HCT116 (cell line): ENCODE measurements around the gene LAPTM4A. TPM values are rescaled to one million over a fixed set of nuclear protein-coding genes. Genes with fewer than 3 reads are reported as not detected.

Experiments
- ATAC-seq: fragments of 200-7000 bp; cut with Tn5 transposase; 2 replicates; pipeline ENCODE4 v1.9.1; 2020; ENCODE audit warnings: mild to moderate bottlenecking, moderate library complexity
- BruUV-seq: library from RNA; stranded (reverse); fragments of 400-500 nt; replicated peaks from 2 replicates; lab custom pipeline; 2021; lab: Mats Ljungman, UMichigan
- CTCF ChIA-PET: fragments of 300-600 bp; sonication (Branson Sonifier 250); formaldehyde crosslinking; loops from one replicate; lab custom pipeline; 2021; ENCODE audit warnings: antibody characterized with exemption; lab: Charles Lee
- POLR2A ChIA-PET: fragments of 300-600, 350-600 bp; sonication (Branson Sonifier 250); formaldehyde crosslinking; loops from one replicate; lab custom pipeline; 2021; ENCODE audit warnings: antibody characterized with exemption; lab: Charles Lee
- RAD21 ChIA-PET, 2 experiments: fragments of 300-600 bp; sonication (Branson Sonifier 250); formaldehyde crosslinking; loops; one replicate each; lab custom pipeline; 2023; ENCODE audit warnings: low total read pairs in 2 of 2; ENCODE audit not compliant: uncharacterized antibody in 2 of 2, unreplicated experiment in 2 of 2, low non-redundant PET in 1 of 2; lab: Charles Lee
- DNase-seq: peaks from one replicate; pipeline ENCODE4 v3.0.0-alpha.2; 2010; ENCODE audit warnings: low read depth, low spot score
- H2AFZ ChIP-seq: fragments of 200-600 bp; shearing (Covaris generic), sonication (generic); 2 replicates; pipeline ENCODE4 v1.6.1; 2017; ENCODE audit warnings: low read depth, mixed run types, mixed read lengths, antibody characterized with exemption, low read length; ENCODE audit not compliant: poor library complexity, severe bottlenecking
- H3K27ac ChIP-seq: 2 replicates; pipeline ENCODE4 v1.5.1; 2012; ENCODE audit warnings: low read depth, low read length
- H3K27me3 ChIP-seq: fragments of 200-600 bp; sonication (generic); 2 replicates; pipeline ENCODE4 v1.6.1; 2016; ENCODE audit warnings: mixed run types, low read length, mixed read lengths; ENCODE audit not compliant: insufficient read depth
- H3K36me3 ChIP-seq, 2 experiments: fragments of 200-500 bp in 1 of 2; fragments of 200-600 bp in 1 of 2; sonication (Bioruptor generic) in 1 of 2; sonication (generic) in 1 of 2; 2 replicates each; pipeline versions ENCODE4 v1.5.1 to v1.6.1; 2014 to 2016; ENCODE audit warnings: low read length in 2 of 2, inconsistent platforms in 1 of 2, mixed read lengths in 1 of 2, mixed run types in 1 of 2; ENCODE audit not compliant: insufficient read depth in 2 of 2, control insufficient read depth in 1 of 2
- H3K4me1 ChIP-seq, 2 experiments: fragments of 200-600 bp in 1 of 2; sonication (generic) in 1 of 2; 2 replicates each; pipeline versions ENCODE4 v1.5.1 to v1.6.1; 2012 to 2017; ENCODE audit warnings: low read length in 2 of 2, inconsistent platforms in 1 of 2, mild to moderate bottlenecking in 1 of 2, mixed read lengths in 1 of 2, mixed run types in 1 of 2, moderate library complexity in 1 of 2; ENCODE audit not compliant: insufficient read depth in 2 of 2, control insufficient read depth in 1 of 2
- H3K4me2 ChIP-seq: fragments of 200-600 bp; sonication (generic); 2 replicates; pipeline ENCODE4 v1.6.1; 2017; ENCODE audit warnings: mixed run types, low read length, mixed read lengths
- H3K4me3 ChIP-seq, 2 experiments: fragments of 200-600 bp in 1 of 2; sonication (generic) in 1 of 2; replicated peaks in 1 of 2; 2 replicates each; pipeline ENCODE4 v1.5.1; 2011 to 2016; ENCODE audit warnings: low read length in 2 of 2, control low read depth in 1 of 2, low read depth in 1 of 2, mild to moderate bottlenecking in 1 of 2, mixed read lengths in 1 of 2, mixed run types in 1 of 2
- H3K79me2 ChIP-seq: fragments of 200-600 bp; sonication (generic); 2 replicates; pipeline ENCODE4 v1.6.1; 2017; ENCODE audit warnings: mild to moderate bottlenecking, mixed run types, low read length, moderate library complexity, mixed read lengths; ENCODE audit not compliant: insufficient read depth
- H3K9ac ChIP-seq: fragments of 200-600 bp; sonication (generic); 2 replicates; pipeline ENCODE4 v1.6.1; 2016; ENCODE audit warnings: low read length, mixed read lengths
- H3K9me2 ChIP-seq: fragments of 200-600 bp; sonication (generic), shearing (Covaris generic); 2 replicates; pipeline ENCODE4 v1.6.1; 2017; ENCODE audit warnings: mixed run types, mild to moderate bottlenecking, moderate library complexity; ENCODE audit not compliant: insufficient read depth
- H3K9me3 ChIP-seq, 2 experiments: fragments of 200-500 bp in 1 of 2; fragments of 200-600 bp in 1 of 2; sonication (Bioruptor generic) in 1 of 2; sonication (generic) in 1 of 2; 2 replicates each; pipeline ENCODE4 v1.6.1; 2014 to 2017; ENCODE audit warnings: low read length in 2 of 2, mixed read lengths in 2 of 2, inconsistent platforms in 1 of 2, low read depth in 1 of 2, mild to moderate bottlenecking in 1 of 2, mixed run types in 1 of 2, moderate library complexity in 1 of 2; ENCODE audit not compliant: control insufficient read depth in 1 of 2, insufficient read depth in 1 of 2
- H4K20me1 ChIP-seq: fragments of 200-600 bp; sonication (generic), shearing (Covaris generic); 2 replicates; pipeline ENCODE4 v1.6.1; 2017; ENCODE audit warnings: mixed run types, mild to moderate bottlenecking, moderate library complexity; ENCODE audit not compliant: insufficient read depth
- EZH2phosphoT487 ChIP-seq: fragments of 200-600 bp; IDR thresholded peaks from 2 replicates; pipeline ENCODE4 v1.6.1; 2018; ENCODE audit warnings: antibody characterized with exemption, borderline replicate concordance
- RAD21 ChIP-seq: IDR thresholded peaks from 2 replicates; pipeline ENCODE4 v1.6.1; 2012; ENCODE audit warnings: low read depth, mild to moderate bottlenecking
- SP1 ChIP-seq: IDR thresholded peaks from 2 replicates; pipeline ENCODE4 v1.6.1; 2012; ENCODE audit warnings: low read depth
- SRF ChIP-seq: IDR thresholded peaks from 2 replicates; pipeline ENCODE4 v1.6.1; 2012; ENCODE audit warnings: low read depth
- intact Hi-C: fragments of 100-400 bp; cut with micrococcal nuclease; formaldehyde crosslinking; loops from 2 replicates; pipeline ENCODE4 v1.10.0; 2022
- total RNA-seq: library from RNA; stranded (reverse); gene quantifications from one replicate; pipeline ENCODE4 v1.2.1, GENCODE V29; 2021; ENCODE audit not compliant: unreplicated experiment
- TF ChIP-seq, protein P1 (sequence below), 3 experiments: fragments of 200-600 bp in 1 of 3; sonication (generic) in 1 of 3; IDR thresholded peaks in 2 of 3; conservative IDR thresholded peaks in 1 of 3; 2 replicates each; pipeline ENCODE4 v1.5.1; 2012 to 2017; ENCODE audit warnings: low read depth in 2 of 3, low read length in 2 of 3, antibody characterized with exemption in 1 of 3, borderline replicate concordance in 1 of 3, control low read depth in 1 of 3, mild to moderate bottlenecking in 1 of 3, mixed read lengths in 1 of 3, mixed run types in 1 of 3, moderate library complexity in 1 of 3; ENCODE audit not compliant: insufficient read depth in 1 of 3

LAPTM4A gene
- total RNA-seq, 1 experiment from 2014 or later, result 84.5 TPM

GRCh38 chr2:20016346-20016745, 35.1 kb downstream of the LAPTM4A start:
- ChIA-PET CTCF (interaction anchor here (0.9 to 2.5 kb wide), 11 partner anchors 8 to 362 kb away, joined by 3 to 35 read pairs (median 9); partner anchors contain the start of gene LAPTM4A), RAD21 (interaction anchor here in 1 of 2 experiments (1.9 kb wide), 1 partner anchor 78 kb away, joined by 7 read pairs; no protein-coding TSS in a partner anchor), POLR2A (no interaction called here)
- Histone ChIP-seq H4K20me1 (no peaks in the 10 kb centered on the region), H3K9me3 (no peaks in the 10 kb centered on the region), H3K79me2 (no peaks in the 10 kb centered on the region), H3K4me1 (no peaks in the 10 kb centered on the region), H3K9me2 (no peaks in the 10 kb centered on the region), H3K27ac (no peak overlapping the region), H3K4me3 (no peak overlapping the region), H3K4me2 (no peak overlapping the region), H3K36me3 (no peaks in the 10 kb centered on the region), H3K27me3 (no peaks in the 10 kb centered on the region), H2AFZ (no peak overlapping the region), H3K9ac (no peak overlapping the region)
- TF ChIP-seq RAD21 (peak; percentile 8; the same call in 1 of the 2 replicates), SP1 (no peak)
- TF ChIP-seq, protein P1, sequence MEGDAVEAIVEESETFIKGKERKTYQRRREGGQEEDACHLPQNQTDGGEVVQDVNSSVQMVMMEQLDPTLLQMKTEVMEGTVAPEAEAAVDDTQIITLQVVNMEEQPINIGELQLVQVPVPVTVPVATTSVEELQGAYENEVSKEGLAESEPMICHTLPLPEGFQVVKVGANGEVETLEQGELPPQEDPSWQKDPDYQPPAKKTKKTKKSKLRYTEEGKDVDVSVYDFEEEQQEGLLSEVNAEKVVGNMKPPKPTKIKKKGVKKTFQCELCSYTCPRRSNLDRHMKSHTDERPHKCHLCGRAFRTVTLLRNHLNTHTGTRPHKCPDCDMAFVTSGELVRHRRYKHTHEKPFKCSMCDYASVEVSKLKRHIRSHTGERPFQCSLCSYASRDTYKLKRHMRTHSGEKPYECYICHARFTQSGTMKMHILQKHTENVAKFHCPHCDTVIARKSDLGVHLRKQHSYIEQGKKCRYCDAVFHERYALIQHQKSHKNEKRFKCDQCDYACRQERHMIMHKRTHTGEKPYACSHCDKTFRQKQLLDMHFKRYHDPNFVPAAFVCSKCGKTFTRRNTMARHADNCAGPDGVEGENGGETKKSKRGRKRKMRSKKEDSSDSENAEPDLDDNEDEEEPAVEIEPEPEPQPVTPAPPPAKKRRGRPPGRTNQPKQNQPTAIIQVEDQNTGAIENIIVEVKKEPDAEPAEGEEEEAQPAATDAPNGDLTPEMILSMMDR (IDR thresholded peaks at IDR 0.05 in 2 of 3, conservative IDR thresholded peaks at IDR 0.05 in 1 of 3; ENCODE audit: borderline replicate concordance in 1 of 3, insufficient read depth in 1 of 3, low read depth in 2 of 3, low read length in 2 of 3), result peak; percentile 7 to 39 (median 29); a peak in 3 of 6 replicates
- DNase-seq (no peak), ATAC-seq (0 out of 2 replicates have a peak, but pooled peaks have one; percentile 34)
- BruUV-seq, result no TSS peak
- intact Hi-C loops, result no loop called here

DNA sequence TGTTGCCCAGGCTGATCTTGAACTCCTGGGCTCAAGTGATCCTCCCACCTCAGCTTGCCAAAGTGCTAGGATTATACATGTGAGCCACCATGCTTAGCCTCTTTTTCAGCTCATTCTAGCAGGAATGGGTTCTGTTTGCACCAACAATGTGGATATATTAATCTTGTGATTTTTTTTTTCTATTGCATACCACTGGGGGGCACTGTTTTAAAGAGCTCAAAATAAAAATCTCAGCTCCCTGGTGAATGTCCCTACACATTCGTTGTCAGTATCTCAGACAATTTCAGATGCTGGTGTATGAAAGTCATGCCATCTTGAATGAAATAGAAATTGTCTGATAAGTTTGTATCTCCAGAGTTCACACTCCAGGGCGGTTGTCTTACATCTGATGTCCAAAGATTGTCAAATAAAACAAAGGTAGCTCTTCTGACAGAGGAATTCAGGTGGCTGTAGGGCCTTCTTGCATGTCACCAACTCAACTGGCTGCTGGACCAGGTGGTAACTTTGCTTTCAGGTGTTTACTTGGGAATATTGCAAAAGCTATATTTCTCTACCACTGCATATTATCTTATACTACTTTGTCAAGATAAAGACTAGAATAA, 35.8 kb downstream of the LAPTM4A start:
- CTCF ChIA-PET, result interaction anchor here (0.5 to 2.5 kb wide), 33 partner anchors 9 to 362 kb away, joined by 3 to 35 read pairs (median 5); partner anchors contain the start of genes LAPTM4A, SDC1 and WDR35
- no TSS peak for BruUV-seq

More for the DNA sequence above, 35.8 kb downstream of the LAPTM4A start:
- Histone ChIP-seq H3K4me1 (no peaks in the 10 kb centered on the region), H3K27ac (no peak overlapping the region), H3K4me2 (no peak overlapping the region), H3K36me3 (no peaks in the 10 kb centered on the region), H3K79me2 (no peaks in the 10 kb centered on the region), H3K9me3 (no peaks in the 10 kb centered on the region), H4K20me1 (no peaks in the 10 kb centered on the region), H3K9me2 (no peaks in the 10 kb centered on the region), H3K4me3 (no peak overlapping the region), H3K9ac (no peak overlapping the region), H2AFZ (peak overlapping the region; percentile 55), H3K27me3 (no peaks in the 10 kb centered on the region)
- ChIA-PET RAD21 (interaction anchor here (1.0 to 1.9 kb wide), 2 partner anchors 78 to 79 kb away, joined by 5 to 7 read pairs; no protein-coding TSS in a partner anchor), POLR2A (interaction anchor here (1.0 to 1.1 kb wide), 2 partner anchors 36 to 78 kb away, joined by 3 to 5 read pairs; partner anchors contain the start of gene LAPTM4A)
- TF ChIP-seq, protein P1 (IDR thresholded peaks at IDR 0.05 in 2 of 3, conservative IDR thresholded peaks at IDR 0.05 in 1 of 3; ENCODE audit: borderline replicate concordance in 1 of 3, insufficient read depth in 1 of 3, low read depth in 2 of 3, low read length in 2 of 3), result peak; percentile 52 to 83 (median 70)
- TF ChIP-seq SRF (no peak), SP1 (no peak), EZH2phosphoT487 (no peak), RAD21 (peak; percentile 77)
- DNase-seq (peak; percentile 26), ATAC-seq (peak; percentile 74)
- intact Hi-C loops, result loop anchor here (1.0 to 2.0 kb wide), 2 partner anchors 77 to 83 kb away; no protein-coding TSS in a partner anchor
